DMS53 treated with DMSO at 0.1 percent for 48 hours (cell line): ENCODE measurements around the gene HRH3.

Source experiments
- DNase-seq: peaks from one replicate; lab custom pipeline; 2025; ENCODE audit not compliant: unreplicated experiment; lab: John Stamatoyannopoulos, UW

The HRH3 gene

GRCh38 chr20:62216636-62217566, 3.2 kb downstream of the HRH3 start:
- DNase-seq = no peak

DNA sequence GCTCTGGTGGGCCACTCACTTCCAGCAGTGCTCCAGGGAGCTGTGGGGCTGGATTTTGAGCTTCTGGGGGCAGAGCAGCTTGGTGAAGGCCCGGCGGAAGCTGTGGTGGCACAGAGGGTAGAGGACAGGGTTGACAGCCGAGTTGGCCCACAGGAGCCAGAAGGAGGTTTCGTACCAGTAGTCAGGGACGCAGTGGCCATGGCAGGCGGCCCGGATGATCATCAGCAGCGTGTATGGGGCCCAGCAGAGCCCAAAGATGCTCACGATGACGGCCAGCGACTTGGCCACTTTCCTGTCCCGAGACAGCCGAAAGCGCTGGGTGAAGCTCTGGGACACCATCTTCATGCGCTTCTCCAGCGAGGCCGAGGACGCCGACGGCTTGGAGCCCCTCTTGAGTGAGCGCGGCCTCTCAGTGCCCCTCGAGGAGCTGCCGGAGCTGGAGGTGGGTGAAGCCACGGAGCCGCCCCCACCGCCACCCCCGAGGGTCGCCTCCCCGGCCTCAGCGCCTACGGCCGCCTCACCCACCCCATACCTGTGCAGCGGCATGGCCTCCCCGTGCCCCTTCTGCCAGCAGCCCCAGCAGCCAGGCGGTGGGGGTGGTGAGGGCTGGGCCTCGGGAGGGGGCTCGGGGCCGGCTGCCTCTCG, 4.0 kb downstream of the HRH3 start:
- DNase-seq = no peak

- peak; percentile 18 for DNase-seq
These were observed 4.8 kb downstream of the HRH3 start for GRCh38 chr20:62215020-62215990.

DNA sequence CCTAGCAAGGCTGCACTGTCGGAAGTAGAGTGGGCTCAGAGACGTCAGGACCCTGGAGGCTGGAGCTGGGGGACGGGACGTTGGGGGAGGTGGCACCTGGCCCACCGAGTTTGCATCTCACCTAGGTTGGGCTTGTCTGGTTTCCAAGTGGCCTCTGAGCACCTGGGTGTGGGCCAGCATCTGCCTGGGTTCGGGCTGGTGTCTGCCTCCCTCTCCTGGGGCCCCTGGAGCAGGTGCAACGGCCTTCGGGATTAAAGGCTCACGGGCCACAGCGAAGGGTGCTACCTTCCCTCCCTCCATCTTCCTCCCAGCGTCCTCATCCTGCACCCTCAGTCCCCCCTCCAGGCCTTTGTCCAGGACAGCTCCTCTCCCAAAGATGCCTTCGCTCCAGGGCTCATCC, 6.0 kb downstream of the HRH3 start:
- DNase-seq = peak; percentile 32

GRCh38 chr20:62212299-62212698, 7.8 kb downstream of the HRH3 start:
- DNase-seq = no peak

DNA sequence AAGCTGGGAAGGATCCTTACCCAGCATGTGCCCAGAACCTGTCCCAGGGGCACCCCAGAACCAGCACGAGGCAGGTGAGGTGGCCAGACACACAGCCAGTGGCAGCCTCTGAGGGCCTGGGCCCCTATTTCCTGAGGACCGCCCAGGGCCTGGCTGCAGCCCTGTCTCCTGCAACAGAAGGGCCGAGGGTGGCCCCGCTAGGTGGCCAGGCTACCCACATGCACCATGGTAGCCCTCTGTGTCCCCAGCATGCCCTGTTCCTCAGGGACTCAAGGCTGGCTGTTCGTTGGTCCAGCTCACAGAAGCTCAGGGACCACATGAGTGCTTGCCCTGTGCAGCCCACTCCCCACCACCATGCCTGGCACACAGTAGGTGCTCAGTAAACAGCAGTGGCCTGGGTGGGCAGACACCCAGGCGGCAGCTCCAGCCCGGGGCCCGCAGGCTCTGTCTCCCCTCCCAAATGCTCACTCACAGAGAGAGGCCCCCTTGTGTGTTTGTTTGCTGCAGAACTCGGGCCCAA, 8.2 kb downstream of the HRH3 start:
- no peak for DNase-seq

GRCh38 chr20:62211216-62211615, 8.9 kb downstream of the HRH3 start:
- DNase-seq = no peak

DNA sequence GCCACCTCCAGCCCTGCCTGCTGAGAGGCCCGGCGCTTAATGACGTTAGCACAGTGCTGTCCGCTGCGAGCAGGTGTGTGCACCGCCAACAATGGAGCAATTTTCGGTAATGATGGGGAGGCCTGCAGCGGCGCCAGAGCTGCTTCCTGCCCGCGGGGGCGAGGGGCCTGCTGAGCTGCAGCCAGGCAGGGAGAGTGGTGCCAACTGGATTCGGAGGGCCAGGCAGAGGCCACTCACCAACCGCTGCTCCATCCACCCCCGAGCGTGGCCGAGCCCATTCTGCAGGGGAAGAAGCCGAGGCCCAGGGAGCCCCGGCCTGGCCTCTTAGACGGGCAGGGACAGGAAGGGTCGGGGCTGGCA, 9.6 kb downstream of the HRH3 start:
- peak; percentile 24 for DNase-seq

GRCh38 chr20:62209850-62210495, 10.1 kb downstream of the HRH3 start:
- no peak for DNase-seq

GRCh38 chr20:62208795-62209755, 11.0 kb downstream of the HRH3 start:
- DNase-seq = no peak

- DNase-seq = no peak
These were observed 11.8 kb downstream of the HRH3 start for GRCh38 chr20:62208061-62208794.

DNA sequence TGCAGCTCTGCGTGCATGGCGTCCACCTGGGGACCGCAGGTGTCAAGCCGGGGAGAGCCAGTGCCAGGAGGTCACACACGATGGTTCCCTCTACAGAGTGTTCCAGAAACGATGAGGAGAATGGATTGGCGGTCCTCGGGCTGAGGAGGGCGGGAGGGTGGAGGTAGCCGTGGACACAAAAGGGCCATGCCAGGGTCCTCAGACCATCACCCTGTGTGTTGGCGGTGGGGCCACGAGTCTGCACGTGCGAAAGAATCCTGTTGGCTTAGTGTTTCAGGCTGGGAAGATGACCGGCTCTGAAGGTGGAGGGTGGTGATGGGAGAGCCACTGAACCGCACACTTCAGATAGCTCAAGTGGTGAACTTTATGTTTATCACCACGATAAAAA, 13.7 kb downstream of the HRH3 start:
- DNase-seq = no peak

GRCh38 chr20:62205618-62206387, 14.3 kb downstream of the HRH3 start:
- DNase-seq = no peak

GRCh38 chr20:62203378-62204030, 16.6 kb downstream of the HRH3 start:
- no peak for DNase-seq

DNA sequence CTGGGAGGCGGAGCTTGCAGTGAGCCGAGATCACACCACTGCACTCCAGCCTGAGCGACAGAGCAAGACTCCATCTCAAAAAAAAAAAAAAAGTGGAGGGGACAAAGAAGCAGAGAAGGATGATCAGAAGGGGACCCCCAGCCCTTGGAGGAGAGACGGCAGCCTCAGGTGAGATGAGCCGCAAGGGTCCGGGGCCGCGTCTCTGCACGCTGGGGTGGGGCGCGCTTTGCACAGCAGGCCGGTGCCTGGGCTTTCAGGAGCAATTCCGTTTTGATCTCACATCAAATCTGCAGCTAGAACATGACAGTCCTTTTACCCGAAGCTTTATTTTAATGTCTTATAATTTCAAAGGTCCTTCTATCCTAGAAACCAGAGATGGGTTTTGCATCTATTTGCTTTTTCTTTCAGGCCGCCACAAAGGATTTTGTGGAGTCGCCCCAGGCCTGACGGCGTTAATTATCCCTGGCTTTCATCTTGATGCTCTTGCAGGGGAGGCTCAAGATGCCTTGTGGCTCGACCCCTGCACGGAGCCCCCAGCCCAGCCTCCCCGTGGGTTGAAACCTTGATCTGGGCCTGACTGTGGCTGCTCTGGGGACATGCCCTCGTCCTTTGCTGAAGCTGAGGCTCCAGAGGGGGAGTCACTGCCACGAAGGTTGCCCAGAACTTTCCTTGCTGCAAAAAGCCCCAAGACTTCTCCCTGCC, 17.3 kb downstream of the HRH3 start:
- DNase-seq = no peak

DNA sequence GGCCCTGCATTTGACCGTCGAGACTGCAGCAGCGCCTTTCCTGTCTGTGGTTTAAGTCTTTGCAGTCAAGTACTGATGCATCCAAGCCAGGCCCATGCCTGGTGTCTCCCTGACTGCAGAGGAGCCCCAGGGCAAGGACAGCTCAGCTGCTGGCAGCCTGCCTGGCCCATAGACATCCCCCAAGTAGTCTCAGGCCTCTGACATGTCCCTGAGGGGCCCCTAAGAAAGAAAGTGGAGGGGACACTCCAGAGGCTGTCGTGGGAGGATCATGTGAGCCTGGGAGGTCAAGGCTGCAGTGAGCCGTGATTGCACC, 18.0 kb downstream of the HRH3 start:
- DNase-seq = no peak
